Endothelial cell of umbilical vein (primary cell): ENCODE measurements around the gene KHDRBS1.

Experiments
- CTCF ChIP-seq, 2 donors: IDR thresholded peaks; 1 replicate in 1 of 2; 2 replicates in 1 of 2; pipeline ENCODE4 v1.5.1; 2011; ENCODE audit warnings: low read length in 2 of 2, mild to moderate bottlenecking in 2 of 2, moderate library complexity in 2 of 2, control low read depth in 1 of 2, inconsistent platforms in 1 of 2, low read depth in 1 of 2; ENCODE audit not compliant: insufficient read depth in 1 of 2; ENCODE audit errors: extremely low read depth in 1 of 2
- MAX ChIP-seq: IDR thresholded peaks from 2 replicates; pipeline ENCODE4 v1.6.1; 2011; ENCODE audit not compliant: insufficient read depth, insufficient read length
- MYC ChIP-seq: IDR thresholded peaks from one replicate; pipeline ENCODE4 v1.6.1; 2011; ENCODE audit warnings: mild to moderate bottlenecking, low read depth, low read length

DNA sequence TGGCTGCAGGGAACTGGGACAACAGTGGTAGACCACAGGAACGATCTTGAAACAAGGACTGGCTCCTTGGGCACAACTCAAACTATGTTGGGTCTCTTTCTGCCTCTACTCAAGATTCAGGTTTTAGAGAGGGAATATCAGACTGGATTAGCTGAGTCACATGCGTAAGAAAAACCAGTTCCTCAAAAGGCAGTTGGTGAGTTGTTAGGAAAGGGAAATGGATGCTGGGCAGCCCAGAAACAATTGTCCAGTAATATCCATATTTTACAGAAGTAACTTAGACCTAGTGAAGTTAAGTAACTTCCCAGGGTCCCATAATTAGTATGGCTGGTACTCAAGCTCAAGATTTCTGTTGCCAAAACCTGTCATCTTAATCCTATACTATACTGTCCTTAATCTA lies 32.1 kb downstream of the KHDRBS1 start:
- TF ChIP-seq CTCF (IDR thresholded peaks at IDR 0.05; ENCODE audit: extremely low read depth in 1 of 2, insufficient read depth in 1 of 2, low read depth in 1 of 2, low read length in 2 of 2) = no peak
- TF ChIP-seq MYC = no peak
- TF ChIP-seq MAX = no peak
